ENCODE data around the gene CNTD1.

CNTD1 gene

DNA sequence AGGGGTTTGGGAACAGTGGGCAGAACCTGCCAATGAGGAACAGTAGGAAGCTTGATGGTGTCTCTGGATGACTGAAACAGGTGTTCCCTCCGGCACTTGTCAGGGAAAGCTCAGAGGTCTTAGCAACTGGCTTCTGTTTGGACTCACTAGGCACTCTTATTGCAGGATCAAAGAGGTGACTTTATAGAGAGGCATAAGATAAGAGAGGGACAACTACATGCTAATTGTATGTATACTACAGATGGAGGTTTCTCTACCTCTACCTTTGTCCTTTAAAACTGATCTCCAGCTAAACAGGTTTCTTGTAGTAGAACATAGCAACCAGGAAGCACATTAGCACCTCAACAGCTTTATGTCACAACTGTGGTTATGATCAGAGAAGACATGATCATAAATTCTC lies 7.6 kb downstream of the CNTD1 start:
- no peak for DNase-seq

DNA sequence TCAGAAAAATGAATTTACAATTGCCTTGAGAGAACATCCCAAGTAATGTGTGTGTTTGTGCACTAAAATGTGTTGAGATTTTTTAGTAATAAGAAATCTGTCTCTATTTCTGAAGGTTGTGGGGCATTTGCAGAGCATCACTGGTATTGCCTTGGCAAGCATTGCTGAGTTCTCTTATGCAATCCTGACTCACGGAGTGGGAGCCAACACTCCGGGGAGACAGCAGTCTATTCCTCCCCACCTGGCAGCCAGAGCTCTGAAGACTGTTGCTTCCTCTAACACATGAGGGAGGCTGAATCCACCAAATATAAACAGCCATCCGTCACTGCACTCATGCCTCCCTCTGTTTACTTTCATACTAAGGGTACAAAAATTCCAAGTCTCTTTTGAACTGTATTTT lies 10.6 kb downstream of the CNTD1 start:
- DNase-seq, result no peak

DNA sequence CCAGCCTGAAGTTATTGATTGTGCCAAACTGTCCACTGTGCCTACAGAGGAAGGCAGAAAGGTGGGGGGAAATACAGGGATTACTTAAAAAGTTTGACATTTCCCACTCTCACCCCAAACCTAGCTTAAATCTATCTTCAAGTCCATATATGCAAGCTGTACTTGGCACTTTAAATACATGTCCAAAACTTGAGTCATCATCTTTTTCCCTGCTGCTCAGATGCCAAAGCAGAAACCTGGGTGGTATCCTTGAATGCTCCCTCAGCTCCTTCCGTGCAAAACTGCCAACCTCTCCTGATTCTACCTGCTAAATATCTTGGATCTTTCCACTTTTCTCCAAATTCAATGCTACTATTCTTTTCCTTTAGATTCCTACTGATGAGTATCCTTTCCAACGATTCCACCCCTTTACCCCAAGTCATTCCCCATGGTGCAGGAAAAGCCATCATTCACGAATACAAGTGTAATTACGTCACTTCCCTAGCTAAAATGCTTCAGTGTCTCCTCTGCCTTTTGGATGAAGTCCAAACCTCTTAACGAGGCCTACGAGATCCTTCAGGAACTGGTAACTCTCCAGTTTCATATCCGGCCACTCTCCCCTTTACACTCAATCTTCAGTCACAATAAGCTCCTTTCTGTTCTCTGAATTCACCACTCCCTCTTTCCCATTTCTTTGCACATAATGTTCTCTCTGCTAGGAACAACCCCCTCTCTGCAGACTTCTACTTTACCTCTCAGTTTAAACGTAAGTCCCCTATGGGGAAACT lies 16.2 kb downstream of the CNTD1 start:
- no peak for DNase-seq

DNA sequence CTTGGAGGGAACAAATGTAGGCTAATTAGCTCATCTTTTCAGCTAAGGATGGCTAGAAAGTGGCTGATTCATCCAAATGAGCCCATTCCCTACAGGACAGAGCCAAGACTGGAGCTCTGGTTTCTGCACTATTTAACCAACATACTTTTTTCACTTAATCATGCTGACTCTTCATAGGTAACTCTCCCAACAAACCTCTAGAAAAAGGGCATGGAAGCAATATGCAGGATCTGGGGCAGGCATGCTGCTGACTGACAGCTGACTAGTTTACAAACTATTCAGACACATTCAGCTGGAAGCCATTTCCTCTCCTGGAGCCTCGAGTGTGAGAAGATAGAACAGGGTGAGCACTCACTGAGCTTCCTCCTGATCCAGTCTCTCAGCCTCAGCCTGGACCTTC lies 19.2 kb downstream of the CNTD1 start:
- DNase-seq, result no peak

DNA sequence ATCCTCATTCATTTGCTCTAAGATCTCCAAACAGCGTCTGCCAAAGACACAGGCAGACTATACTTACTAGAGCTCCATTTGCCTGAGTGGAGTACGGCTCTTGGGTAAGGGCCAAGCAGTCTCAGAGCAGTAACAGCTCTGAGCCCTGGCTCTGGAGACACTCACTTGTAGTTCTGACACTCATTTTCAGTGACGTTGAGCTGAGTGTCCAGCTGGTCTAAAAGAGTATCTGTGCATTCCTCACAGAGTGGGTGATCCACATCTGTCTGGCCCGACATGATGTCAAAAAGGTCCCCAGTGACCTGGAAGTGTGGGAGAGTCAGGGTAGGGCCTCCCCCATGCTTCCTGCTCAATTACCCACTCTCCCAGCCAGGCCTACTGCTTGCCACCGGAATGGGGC lies 19.7 kb downstream of the CNTD1 start:
- DNase-seq, result no peak

DNA sequence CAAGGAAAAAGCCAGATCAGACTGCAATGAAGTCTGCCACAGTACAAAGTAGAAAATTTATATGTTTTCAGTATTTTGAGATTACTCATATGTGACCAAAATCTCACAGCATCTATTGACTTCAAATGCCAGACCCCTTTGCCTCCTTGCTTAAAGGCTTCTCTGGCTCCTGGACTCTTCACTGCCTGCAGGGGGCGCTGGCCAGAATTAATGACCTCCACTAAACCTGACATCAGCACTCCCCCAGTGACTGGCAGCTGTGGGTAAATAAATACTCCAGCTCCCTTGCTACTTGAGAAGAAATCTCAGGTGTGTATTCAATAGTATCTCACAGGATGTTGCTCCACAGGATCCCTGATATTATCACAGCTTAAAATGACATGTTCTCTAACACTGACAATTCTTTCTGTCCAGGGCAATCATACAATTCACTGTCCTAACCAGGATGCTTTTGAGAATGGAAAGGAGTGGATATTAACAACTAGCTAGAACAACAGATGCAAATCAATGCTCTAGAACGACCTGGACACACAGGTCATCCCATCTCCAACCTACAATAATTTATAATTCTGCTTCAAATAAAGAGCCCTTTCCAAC lies 21.4 kb downstream of the CNTD1 start:
- peak; percentile 30 to 74 for DNase-seq

DNA sequence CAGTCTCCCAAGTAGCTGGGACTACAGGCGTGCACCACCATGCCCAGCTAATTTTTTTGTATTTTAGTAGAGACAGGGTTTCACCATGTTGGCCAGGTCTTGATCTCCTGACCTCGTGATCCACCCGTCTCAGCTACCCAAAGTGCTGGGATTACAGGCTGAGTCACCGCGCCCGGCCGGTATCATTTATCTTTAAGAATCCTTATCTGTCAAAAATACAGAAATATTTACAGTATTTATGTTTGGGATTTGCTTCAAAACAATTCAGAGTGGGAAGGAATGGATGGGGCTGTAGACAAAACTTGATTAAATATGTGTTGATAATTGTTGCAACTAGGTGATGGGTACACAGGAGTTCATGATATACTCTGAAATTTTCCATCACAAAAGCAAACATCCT lies 22.5 kb downstream of the CNTD1 start:
- DNase-seq, result no peak

DNA sequence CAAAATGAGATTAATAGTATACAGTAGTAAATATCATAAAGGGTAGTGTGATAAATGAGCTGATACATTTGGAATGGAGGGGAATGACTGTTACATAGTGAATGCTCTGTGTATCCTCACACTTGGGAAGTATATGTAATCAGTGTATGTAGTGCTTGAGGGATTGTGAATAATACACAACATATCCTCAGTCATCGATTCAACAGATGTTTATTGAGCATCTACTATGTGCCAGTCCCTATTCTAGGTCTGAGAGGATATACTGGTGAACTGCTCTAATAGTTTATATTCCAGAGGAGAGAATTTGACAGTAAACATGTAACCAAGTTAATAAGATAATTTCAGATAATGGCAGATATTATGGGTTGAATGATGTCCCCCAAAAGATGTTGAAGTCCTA lies 28.8 kb downstream of the CNTD1 start:
- DNase-seq, result no peak

DNA sequence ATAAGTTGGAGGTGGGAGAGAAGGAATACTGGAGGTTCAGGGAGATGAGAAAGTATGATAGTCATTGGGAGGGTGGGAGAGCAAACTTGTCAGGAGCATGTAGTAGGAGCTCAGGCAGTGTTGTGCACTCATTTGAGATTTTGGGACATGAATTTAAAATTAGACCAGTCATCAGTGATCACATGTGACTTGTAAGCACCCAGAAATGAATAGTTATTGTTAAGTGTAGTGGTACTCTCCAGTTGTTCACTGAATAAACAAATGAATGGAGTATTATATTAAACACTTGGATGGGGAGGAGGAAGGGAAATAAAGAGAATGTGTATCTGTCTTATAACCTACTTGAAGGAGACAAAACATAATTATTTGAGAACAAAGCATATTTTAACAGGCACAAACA lies 32.3 kb downstream of the CNTD1 start:
- no peak for DNase-seq

DNA sequence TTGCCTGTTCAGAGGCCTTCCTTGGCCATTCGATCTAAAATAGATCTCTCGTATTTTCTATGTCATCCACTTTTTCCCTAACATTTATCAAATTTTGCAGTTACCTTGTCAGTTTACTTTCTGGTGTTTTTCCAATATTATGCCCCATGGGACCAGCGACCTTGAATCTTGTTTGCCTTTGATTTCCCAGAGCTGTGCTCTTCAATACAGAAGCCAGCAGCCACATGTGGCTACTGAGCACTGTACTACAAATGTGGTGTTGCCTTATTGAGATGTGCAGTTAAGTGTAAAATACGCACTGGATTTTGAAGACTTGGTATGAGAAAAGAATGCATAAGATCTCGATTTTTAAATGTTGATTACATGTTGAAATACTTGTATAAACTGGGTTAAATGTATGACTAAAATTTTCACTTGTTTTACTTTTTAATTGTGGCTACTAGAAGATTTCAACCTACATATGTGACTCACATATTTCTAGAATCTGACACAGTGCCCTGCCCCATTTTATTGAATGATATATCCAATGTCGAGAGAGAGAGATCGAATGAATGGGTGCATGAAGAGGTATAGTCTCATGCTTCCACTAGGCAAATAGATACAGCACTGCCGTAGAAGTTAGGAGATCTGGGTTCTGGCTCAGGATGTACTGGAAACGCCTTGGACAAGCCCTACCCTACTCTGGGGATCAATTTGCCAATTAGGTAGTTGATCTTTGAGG lies 33.7 kb downstream of the CNTD1 start:
- DNase-seq, result peak in 1 of 2 experiments; percentile 39

DNA sequence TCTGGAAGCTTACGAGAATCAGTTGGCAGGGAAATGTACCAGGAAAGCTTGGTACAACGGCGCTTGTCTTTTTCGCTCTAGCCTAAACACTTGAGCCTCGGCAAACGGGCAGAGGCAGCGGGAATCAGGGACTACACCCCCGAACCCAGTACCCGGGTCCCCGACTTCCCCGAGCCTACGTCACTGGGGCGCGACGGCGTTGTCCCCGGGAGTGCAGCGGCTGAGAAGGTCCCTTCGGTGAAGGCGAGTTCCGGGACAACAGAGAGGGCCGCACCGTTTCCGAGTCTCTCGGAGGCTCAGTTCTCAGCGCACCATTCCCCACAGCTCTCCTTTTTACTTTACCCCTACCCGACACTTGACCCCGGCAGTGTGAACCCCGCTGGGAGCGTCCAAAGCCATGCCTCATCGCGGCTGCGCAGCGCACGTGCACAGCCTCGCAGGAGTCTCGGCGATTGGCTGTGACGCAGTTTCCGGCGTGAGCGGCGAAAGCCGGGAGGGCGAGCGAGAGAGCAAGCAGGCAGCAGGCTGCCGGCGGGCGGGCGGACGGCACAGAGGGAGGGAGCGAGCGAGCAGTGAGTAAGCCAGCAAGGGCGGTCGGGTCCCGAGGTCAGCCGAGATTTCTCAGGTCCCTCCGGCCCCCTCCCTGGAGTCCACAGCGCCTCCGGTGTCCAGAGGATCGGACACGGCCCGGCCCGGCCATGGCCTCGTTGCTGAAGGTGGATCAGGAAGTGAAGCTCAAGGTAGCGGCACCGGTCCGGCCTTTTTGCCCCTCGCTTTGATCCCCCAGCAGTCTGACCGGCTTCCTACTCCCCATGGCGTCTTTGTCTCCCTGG lies 34.5 kb downstream of the CNTD1 start, which contains the start of gene PSME3:
PSME3 (plus strand) TSS at position 464 of the 833 bp plus-strand sequence; CDS start at position 699, 235 bp downstream.
- DNase-seq, result peak; percentile 58 to 90

DNA sequence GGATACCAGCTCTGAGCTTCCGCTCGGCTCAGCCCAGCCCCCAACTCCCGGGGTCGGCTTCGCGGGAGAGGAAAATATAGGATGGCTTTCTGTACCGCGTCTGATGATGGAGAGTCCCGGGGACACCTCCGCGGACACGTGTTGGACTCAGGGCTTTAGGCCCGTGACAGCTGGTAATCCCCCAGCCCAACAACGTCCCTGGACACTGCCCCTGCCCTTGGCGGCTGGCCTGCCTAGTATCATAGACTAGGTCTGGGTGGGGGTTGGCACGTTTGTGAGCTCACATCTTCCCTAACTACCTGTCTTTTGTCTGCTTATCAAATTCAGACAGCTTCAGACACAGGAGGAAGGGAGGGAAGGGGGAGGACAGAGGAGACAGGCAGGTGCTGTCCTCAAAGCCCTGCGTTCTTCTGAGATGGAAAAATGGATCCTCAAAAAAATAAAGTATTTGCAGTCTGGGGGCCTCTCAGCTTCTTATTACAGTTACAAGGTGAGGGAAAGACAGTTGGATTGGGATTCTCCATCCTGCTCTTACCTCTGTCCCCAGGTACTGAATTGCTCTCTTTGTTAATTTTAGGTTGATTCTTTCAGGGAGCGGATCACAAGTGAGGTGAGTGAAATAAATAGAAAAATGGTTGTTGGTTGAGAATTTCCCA lies 35.2 kb downstream of the CNTD1 start:
- DNase-seq, result no peak

DNA sequence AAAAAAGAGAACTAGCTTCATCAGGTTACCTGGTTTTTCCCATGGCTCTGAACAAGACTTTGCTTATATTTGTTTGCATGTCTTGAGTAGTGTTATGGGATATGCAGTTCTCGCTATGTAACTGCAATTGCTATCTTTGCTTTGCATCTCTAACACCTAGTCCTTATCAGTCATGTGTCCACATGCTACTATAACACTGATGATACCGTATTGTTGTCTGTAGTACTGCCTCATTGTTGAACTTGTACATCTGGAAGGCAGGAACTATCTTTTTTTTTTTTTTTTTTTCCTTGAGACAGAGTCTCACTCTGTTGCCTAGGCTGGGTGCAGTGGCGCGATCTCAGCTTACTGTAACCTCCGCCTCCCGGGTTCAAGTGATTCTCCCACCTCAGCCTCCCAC lies 37.1 kb downstream of the CNTD1 start:
- DNase-seq, result no peak

DNA sequence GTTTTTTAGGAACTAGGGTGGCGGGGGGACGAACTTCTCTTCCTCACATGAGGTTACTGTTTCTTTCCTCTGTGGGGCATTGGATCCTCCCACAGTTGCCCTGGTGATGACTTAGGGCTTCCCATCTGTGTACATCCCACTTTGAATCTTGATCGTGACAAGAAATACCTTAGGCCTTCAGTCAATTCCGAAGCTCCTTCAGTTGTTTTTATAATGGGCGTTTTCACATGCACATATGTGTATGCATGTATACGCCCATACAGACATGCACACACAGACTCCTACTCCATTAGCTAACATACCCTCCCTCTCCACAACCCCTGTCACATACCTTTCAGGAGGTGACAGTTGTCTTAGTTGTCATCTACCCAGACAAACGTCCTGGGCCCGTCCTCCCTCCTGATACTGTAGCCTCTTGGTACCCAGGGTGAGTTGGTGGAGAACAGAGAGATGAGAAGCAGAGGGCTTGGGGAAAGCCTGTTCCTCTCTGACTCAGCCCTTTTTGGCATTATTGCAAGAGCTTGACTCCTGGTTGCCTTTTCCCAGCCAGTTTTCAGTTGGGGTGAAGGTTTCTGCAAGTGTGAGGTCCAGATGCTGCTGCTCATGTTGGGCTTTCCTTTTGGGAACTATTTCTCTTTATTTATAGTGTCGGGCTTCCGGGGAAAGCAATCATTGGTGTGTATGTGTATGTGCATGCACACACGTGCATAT lies 43.5 kb downstream of the CNTD1 start:
- no peak for DNase-seq

DNA sequence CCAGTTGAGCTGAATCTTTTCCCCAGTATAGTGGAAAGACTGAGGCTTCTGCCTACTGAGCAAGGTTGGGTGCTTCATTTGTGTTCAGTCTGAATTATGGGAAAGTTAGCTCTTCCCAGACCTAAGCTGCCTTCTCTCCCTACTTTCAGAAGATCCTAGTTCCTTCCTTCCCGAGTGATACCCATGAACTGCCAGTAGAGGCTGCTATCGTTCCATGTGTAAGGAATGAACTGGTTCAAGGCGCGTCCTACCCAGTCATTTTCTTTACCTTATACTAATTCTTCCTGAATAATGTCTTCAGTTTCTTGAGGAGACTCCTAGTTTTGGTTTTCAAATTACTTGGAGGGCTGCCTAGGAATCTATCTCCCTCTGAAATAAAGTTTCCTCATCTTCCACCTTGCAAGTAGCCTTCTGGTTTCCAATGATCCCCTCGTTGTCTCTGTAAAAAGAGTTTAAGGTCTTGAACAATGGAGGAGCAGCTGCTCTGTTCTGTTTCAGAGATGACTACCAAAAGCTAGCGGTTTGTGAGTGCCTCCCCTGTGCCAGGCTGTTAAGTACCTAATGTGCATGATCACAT lies 44.8 kb downstream of the CNTD1 start:
- DNase-seq, result peak; percentile 24 to 45

DNA sequence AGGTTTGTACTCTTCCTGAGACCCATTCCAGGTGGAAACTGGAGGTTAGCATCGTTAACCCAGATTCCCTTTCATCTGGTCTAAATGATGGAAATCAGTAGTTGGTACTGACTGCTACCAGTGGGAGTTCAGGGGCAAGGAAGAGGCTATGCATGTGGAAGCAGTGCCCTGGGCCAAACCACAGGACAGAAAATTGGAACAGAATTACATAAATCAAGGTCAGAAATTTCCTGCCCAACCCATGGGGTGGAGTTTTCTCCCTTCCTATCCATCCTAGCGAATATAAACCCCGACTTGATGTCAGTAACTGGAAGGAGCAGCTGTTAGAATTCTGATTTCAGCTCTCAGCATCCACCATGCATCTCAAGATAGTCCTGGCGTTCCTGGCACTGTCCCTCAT lies 45.6 kb downstream of the CNTD1 start, which contains the start of gene AOC2:
AOC2 (plus strand) TSS at position 310 of the 400 bp plus-strand sequence; CDS start at position 357, 47 bp downstream.
- no peak for DNase-seq

DNA sequence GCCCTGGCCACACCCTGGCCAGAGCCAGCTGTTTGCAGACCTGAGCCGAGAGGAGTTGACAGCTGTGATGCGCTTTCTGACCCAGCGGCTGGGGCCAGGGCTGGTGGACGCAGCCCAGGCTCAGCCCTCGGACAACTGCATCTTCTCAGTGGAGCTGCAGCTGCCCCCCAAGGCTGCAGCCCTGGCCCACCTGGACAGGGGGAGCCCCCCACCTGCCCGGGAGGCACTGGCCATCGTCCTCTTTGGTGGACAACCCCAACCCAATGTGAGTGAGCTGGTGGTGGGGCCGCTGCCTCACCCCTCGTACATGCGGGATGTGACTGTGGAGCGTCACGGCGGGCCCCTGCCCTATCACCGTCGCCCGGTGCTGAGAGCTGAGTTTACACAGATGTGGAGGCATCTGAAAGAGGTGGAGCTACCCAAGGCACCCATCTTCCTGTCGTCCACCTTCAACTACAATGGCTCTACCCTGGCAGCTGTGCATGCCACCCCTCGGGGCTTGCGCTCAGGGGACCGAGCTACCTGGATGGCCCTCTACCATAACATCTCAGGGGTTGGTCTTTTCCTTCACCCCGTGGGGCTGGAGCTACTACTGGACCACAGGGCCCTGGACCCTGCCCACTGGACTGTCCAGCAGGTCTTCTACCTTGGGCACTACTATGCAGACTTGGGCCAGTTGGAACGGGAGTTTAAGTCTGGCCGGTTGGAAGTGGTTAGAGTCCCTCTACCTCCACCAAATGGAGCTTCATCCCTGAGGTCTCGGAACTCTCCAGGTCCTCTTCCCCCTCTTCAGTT lies 46.3 kb downstream of the CNTD1 start:
- no peak for DNase-seq

DNA sequence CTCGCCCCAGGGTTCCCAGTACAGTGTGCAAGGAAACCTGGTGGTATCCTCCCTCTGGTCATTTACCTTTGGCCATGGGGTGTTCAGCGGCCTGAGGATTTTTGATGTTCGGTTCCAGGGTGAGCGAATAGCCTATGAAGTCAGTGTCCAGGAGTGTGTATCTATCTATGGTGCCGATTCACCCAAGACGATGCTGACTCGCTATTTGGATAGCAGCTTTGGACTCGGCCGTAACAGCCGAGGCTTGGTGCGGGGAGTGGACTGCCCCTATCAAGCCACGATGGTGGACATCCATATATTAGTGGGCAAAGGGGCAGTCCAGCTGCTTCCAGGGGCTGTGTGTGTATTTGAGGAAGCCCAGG lies 46.9 kb downstream of the CNTD1 start:
- DNase-seq, result no peak

DNA sequence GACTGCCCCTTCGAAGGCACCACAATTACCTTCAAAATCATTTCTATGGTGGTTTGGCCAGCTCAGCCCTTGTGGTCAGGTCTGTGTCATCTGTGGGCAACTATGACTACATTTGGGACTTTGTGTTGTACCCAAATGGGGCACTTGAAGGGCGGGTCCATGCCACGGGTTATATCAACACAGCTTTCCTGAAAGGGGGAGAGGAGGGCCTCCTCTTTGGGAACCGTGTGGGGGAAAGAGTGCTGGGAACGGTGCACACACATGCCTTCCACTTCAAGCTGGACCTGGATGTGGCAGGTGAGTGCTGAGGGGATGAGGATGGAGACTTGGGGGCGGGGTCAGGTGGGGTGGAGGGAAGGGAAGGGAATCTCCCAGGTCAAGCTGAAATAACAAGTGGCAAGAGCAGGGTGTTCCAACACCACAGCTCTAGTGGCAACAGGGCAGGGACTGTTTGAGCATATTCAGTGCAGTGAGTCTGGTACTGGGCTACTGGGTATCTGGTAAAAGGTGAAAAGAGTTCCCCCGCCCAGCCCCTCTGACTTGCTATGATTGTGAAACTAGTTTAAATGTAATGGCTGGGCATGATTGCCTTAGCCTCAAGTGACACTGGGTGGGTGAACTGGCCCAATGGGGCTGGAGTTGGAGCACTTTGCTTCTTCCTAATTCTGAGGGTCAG lies 47.4 kb downstream of the CNTD1 start:
- DNase-seq, result no peak
